ENCODE measurements around the gene PPFIBP1. TPM values are rescaled to one million over a fixed set of nuclear protein-coding genes. Genes with fewer than 3 reads are reported as not detected.

The PPFIBP1 gene
- total and polyA plus RNA-seq, 2 experiments from 2014 or later = 23.9 to 38.6 TPM

DNA sequence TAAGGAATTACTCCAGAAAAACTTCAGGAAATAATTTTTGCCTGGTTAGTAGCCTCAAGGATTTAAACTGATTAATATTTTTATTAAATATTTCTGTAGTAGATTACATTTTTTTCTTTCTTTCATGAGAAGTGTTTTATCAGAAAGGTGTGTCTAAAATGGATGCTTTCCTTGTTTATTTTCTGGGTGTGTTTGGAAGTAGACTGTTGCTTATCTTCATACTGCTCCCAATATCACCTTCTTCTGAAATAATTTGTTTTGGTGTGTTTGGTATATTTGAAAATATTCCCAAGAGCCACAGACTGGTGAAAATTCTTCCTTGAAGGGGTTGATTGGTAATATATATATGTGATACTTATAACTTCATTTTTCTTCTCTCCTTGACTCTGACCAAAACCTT is 162.1 kb downstream of the PPFIBP1 start:
- Histone ChIP-seq H3K9me3 (ENCODE audit: low read depth) (no peaks in the 10 kb centered on the region), H3K4me3 (no peak overlapping the region), H2AFZ (no peak overlapping the region), H4K20me1 (ENCODE audit: insufficient read depth, poor library complexity, severe bottlenecking) (no peaks in the 10 kb centered on the region), H3K9me2 (replicated peaks; ENCODE audit: insufficient read depth) (no peaks in the 10 kb centered on the region), H3K36me3 (replicated peaks; ENCODE audit: insufficient read depth, low read depth) (peaks cover 2% of the 10 kb centered on the region), H3K27ac (no peak overlapping the region), H3K4me2 (no peak overlapping the region), H3K4me1 (ENCODE audit: insufficient read depth) (peaks cover 6% of the 10 kb centered on the region), H3K27me3 (no peaks in the 10 kb centered on the region), H3K79me2 (no peaks in the 10 kb centered on the region)
- no peak for TF ChIP-seq EZH2 (IDR thresholded peaks at IDR 0.05; ENCODE audit: borderline replicate concordance)
- TF ChIP-seq EZH2phosphoT487 (IDR thresholded peaks at IDR 0.05; ENCODE audit: low read depth, severe bottlenecking, unreplicated experiment) = no peak
- TF ChIP-seq, protein P1, sequence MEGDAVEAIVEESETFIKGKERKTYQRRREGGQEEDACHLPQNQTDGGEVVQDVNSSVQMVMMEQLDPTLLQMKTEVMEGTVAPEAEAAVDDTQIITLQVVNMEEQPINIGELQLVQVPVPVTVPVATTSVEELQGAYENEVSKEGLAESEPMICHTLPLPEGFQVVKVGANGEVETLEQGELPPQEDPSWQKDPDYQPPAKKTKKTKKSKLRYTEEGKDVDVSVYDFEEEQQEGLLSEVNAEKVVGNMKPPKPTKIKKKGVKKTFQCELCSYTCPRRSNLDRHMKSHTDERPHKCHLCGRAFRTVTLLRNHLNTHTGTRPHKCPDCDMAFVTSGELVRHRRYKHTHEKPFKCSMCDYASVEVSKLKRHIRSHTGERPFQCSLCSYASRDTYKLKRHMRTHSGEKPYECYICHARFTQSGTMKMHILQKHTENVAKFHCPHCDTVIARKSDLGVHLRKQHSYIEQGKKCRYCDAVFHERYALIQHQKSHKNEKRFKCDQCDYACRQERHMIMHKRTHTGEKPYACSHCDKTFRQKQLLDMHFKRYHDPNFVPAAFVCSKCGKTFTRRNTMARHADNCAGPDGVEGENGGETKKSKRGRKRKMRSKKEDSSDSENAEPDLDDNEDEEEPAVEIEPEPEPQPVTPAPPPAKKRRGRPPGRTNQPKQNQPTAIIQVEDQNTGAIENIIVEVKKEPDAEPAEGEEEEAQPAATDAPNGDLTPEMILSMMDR (IDR thresholded peaks at IDR 0.05; ENCODE audit: poor library complexity) = no peak
- no peak for DNase-seq (ENCODE audit: low spot score)

DNA sequence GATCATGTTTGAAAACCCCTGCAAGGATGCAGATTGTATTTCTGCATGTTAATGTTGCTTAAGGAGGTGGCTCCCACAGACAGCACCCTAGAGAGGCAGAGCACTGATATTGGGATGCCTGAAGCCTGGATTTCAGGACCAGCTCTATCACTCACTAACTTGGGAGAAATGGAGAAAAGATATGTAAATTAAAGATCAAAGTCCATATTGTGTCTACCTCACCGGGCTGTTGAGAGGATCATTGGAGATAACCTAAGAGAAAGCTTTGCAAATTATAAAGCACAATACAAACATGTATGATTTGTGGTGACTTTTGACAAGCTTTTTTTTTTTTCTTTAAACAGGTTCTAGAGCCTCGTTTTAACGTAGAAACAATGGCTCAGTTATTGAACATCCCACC is 164.7 kb downstream of the PPFIBP1 start:
- no peaks in the 10 kb centered on the region for H3K9me2 ChIP-seq (replicated peaks; ENCODE audit: insufficient read depth)
- no peaks in the 10 kb centered on the region for H3K9me3 ChIP-seq (ENCODE audit: low read depth)
- no peak overlapping the region for H3K27ac ChIP-seq
- no peak for DNase-seq (ENCODE audit: low spot score)
- TF ChIP-seq EZH2phosphoT487 (IDR thresholded peaks at IDR 0.05; ENCODE audit: low read depth, severe bottlenecking, unreplicated experiment) (no peak), EZH2 (IDR thresholded peaks at IDR 0.05; ENCODE audit: borderline replicate concordance) (no peak)
- TF ChIP-seq, protein P1 (IDR thresholded peaks at IDR 0.05; ENCODE audit: poor library complexity) = no peak
- H3K36me3 ChIP-seq (replicated peaks; ENCODE audit: insufficient read depth, low read depth) = no peaks in the 10 kb centered on the region
- no peaks in the 10 kb centered on the region for H3K27me3 ChIP-seq
- no peak overlapping the region for H3K4me2 ChIP-seq
- no peak overlapping the region for H3K4me3 ChIP-seq
- H3K4me1 ChIP-seq (ENCODE audit: insufficient read depth) = peaks cover 6% of the 10 kb centered on the region
- WGBS (ENCODE audit: low lambda C conversion rate, missing lambda C conversion rate) = 76% methylated on average over 3 of the region's 3 CpGs
- H2AFZ ChIP-seq = no peak overlapping the region
- H3K79me2 ChIP-seq = no peaks in the 10 kb centered on the region
- no peaks in the 10 kb centered on the region for H4K20me1 ChIP-seq (ENCODE audit: insufficient read depth, poor library complexity, severe bottlenecking)

DNA sequence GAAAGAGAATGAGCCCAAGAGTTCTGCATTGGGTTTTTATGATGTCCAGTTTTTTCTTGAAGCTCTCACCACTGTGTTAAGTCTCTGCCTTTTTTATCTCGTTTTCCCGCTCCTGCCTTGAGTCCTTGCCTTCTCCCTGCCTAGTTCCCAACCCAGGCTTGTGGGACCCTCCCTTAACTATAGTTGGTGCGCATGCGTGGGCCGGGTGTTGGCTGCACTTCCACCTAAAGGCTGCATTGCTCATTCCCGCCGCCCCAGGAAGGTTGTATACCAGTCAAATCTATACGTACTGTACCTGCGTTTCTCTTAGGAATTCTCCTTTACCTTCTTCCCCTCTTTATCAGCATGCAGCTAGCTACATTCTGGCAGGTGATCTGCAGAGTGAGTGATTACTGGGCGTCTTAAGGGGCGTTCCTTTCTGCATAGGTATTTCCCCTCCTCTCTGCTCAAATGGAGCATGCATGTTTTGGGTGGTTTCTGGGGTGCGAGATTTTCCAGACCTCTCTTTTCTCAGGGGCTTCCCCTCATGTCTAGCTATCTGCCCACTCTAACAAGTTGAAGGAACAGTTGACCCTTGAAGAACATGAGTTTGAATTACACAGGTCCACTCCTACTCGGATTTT is 165.7 kb downstream of the PPFIBP1 start:
- Histone ChIP-seq H3K79me2 (no peaks in the 10 kb centered on the region), H3K4me1 (ENCODE audit: insufficient read depth) (peaks cover 6% of the 10 kb centered on the region), H4K20me1 (ENCODE audit: insufficient read depth, poor library complexity, severe bottlenecking) (no peaks in the 10 kb centered on the region), H3K9me3 (ENCODE audit: low read depth) (no peaks in the 10 kb centered on the region), H3K27ac (no peak overlapping the region), H3K36me3 (replicated peaks; ENCODE audit: insufficient read depth, low read depth) (no peaks in the 10 kb centered on the region), H3K4me2 (no peak overlapping the region), H2AFZ (no peak overlapping the region), H3K27me3 (no peaks in the 10 kb centered on the region), H3K9me2 (replicated peaks; ENCODE audit: insufficient read depth) (no peaks in the 10 kb centered on the region), H3K4me3 (no peak overlapping the region)
- no peak for TF ChIP-seq EZH2 (IDR thresholded peaks at IDR 0.05; ENCODE audit: borderline replicate concordance)
- no peak for TF ChIP-seq EZH2phosphoT487 (IDR thresholded peaks at IDR 0.05; ENCODE audit: low read depth, severe bottlenecking, unreplicated experiment)
- TF ChIP-seq, protein P1 (IDR thresholded peaks at IDR 0.05; ENCODE audit: poor library complexity) = no peak
- WGBS (ENCODE audit: low lambda C conversion rate, missing lambda C conversion rate) = 95% methylated on average over 13 of the region's 13 CpGs
- no peak for DNase-seq (ENCODE audit: low spot score)

All from hepatocyte (in vitro differentiated cells).